HepG2 (cell line): ENCODE measurements around the gene FAM20A. TPM values are rescaled to one million over a fixed set of nuclear protein-coding genes. Genes with fewer than 3 reads are reported as not detected.

Source experiments
- ADNP ChIP-seq: sonication (generic); formaldehyde crosslinking; IDR thresholded peaks from 2 replicates; pipeline ENCODE4 v1.4.0; 2020; ENCODE audit warnings: missing genetic modification reagents
- MYNN ChIP-seq: sonication (generic); formaldehyde crosslinking; IDR thresholded peaks from 2 replicates; pipeline ENCODE4 v1.4.0; 2020; ENCODE audit warnings: mild to moderate bottlenecking, low read depth, missing genetic modification reagents
- PAF1 ChIP-seq: IDR thresholded peaks from 2 replicates; pipeline ENCODE4 v1.6.1; 2016; ENCODE audit warnings: missing genetic modification reagents, missing compliant biosample characterization
- POLR2A ChIP-seq, 2 experiments: IDR thresholded peaks; 2 replicates each; pipeline ENCODE4 v1.6.1; 2011; ENCODE audit warnings: low read depth in 2 of 2, low read length in 2 of 2, mild to moderate bottlenecking in 1 of 2, moderate library complexity in 1 of 2; ENCODE audit not compliant: insufficient read depth in 1 of 2
- SUZ12 ChIP-seq: fragments of 150-350 bp; IDR thresholded peaks from 2 replicates; pipeline ENCODE4 v1.6.1; 2014; ENCODE audit warnings: low read depth, low read length
- ZNF317 ChIP-seq: sonication (generic); formaldehyde crosslinking; IDR thresholded peaks from 2 replicates; pipeline ENCODE4 v1.5.0; 2020; ENCODE audit warnings: mild to moderate bottlenecking, missing genetic modification reagents
- ZNF329 ChIP-seq: sonication (generic); formaldehyde crosslinking; IDR thresholded peaks from 2 replicates; pipeline ENCODE4 v1.9.0; 2021; ENCODE audit warnings: low read depth, mild to moderate bottlenecking, missing genetic modification reagents
- ZNF446 ChIP-seq: sonication (generic); formaldehyde crosslinking; IDR thresholded peaks from 2 replicates; pipeline ENCODE4 v1.5.0; 2020; ENCODE audit warnings: mild to moderate bottlenecking, missing genetic modification reagents
- ZNF546 ChIP-seq: sonication (generic); formaldehyde crosslinking; conservative IDR thresholded peaks from 2 replicates; pipeline ENCODE4 v1.8.1; 2023; ENCODE audit warnings: mild to moderate bottlenecking, missing genetic modification reagents
- ZNF563 ChIP-seq: sonication (generic); formaldehyde crosslinking; IDR thresholded peaks from 2 replicates; pipeline ENCODE4 v1.8.0; 2022; ENCODE audit warnings: mild to moderate bottlenecking, moderate library complexity, missing genetic modification reagents
- ZNF572 ChIP-seq: sonication (generic); formaldehyde crosslinking; IDR thresholded peaks from 2 replicates; pipeline ENCODE4 v1.5.1; 2020; ENCODE audit warnings: mild to moderate bottlenecking, missing genetic modification reagents
- ZNF703 ChIP-seq: sonication (generic); formaldehyde crosslinking; IDR thresholded peaks from 2 replicates; pipeline ENCODE4 v1.5.1; 2020; ENCODE audit warnings: missing genetic modification reagents, mild to moderate bottlenecking, moderate library complexity, borderline replicate concordance
- ZSCAN30 ChIP-seq: sonication (generic); formaldehyde crosslinking; IDR thresholded peaks from 2 replicates; pipeline ENCODE4 v1.5.0; 2020; ENCODE audit warnings: mild to moderate bottlenecking, missing genetic modification reagents
- polyA plus RNA-seq, 8 experiments: library from polyadenylated mRNA; depleted of rRNA in 3 of 8; stranded (reverse) in 7 of 8; unstranded in 1 of 8; fragments of >200 nt; fragmentation: Illumina TruSeq in 4 of 8; extraction: Trizol in 4 of 8; gene quantifications; 2 replicates each; pipeline versions ENCODE4 v1.2.1 to v1.2.3, GENCODE V29; 2011 to 2016; ENCODE audit warnings: low read depth in 4 of 8, missing spikeins in 1 of 8, mixed read lengths in 1 of 8; ENCODE audit not compliant: insufficient read depth in 1 of 8
- total RNA-seq, 5 experiments: library from RNA; depleted of rRNA; stranded (reverse); fragments of >200 nt; fragmentation: Illumina TruSeq; extraction: Trizol; gene quantifications; 2 replicates each; pipeline ENCODE4 v1.2.3, GENCODE V29; 2016; ENCODE audit warnings: low read depth in 1 of 5
- TF ChIP-seq, protein P1 (sequence below): sonication (generic); formaldehyde crosslinking; IDR thresholded peaks from one replicate; pipeline ENCODE4 v1.5.1; 2020; ENCODE audit warnings: mild to moderate bottlenecking, missing genetic modification reagents; ENCODE audit errors: not compliant biosample characterization

The FAM20A gene
- total and polyA plus RNA-seq, 2 of the 13 experiments (the other 11 are each of a cell fraction or from before 2014, with no cell fraction given): 9.3 to 20.7 TPM

DNA sequence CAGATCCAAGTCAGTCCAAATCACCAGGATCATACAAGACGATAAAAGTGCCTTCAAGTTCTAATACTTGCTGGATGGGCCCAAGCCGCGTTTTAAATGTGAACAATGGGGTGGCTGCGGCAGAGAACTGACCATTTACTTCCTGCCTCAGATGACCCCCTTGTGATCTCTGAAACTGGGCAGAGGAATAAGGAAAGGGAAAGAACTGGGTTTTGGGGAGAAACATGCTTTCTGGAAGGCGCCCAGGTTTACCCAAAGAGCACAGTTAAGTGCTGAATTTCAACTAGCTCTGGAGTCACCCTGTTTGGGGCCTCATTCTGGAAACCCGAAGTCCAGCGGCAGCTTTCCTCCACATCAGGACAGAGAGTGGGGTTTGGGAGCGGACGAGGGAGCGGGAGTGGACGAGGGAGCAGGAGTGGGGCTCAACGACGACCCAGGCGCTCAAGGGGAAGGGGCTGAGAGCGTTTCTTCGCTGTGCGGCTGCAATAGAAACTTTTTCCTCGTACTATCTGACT is 1.6 kb downstream of the FAM20A start (continued):
- TF ChIP-seq ZNF572 (CRISPR knock-in tag): peak; percentile 54; the same call in 1 of the 2 replicates
- 0 out of 2 replicates have a peak, but pooled peaks have one; percentile 19 for TF ChIP-seq ZNF446 (CRISPR knock-in tag)
- 0 out of 4 replicates have a peak, but pooled peaks of 1 of the 2 experiments have one; percentile 10 for TF ChIP-seq POLR2A (IDR thresholded peaks at IDR 0.05; ENCODE audit: insufficient read depth in 1 of 2, low read depth in 2 of 2, low read length in 2 of 2)
- TF ChIP-seq, protein P1, sequence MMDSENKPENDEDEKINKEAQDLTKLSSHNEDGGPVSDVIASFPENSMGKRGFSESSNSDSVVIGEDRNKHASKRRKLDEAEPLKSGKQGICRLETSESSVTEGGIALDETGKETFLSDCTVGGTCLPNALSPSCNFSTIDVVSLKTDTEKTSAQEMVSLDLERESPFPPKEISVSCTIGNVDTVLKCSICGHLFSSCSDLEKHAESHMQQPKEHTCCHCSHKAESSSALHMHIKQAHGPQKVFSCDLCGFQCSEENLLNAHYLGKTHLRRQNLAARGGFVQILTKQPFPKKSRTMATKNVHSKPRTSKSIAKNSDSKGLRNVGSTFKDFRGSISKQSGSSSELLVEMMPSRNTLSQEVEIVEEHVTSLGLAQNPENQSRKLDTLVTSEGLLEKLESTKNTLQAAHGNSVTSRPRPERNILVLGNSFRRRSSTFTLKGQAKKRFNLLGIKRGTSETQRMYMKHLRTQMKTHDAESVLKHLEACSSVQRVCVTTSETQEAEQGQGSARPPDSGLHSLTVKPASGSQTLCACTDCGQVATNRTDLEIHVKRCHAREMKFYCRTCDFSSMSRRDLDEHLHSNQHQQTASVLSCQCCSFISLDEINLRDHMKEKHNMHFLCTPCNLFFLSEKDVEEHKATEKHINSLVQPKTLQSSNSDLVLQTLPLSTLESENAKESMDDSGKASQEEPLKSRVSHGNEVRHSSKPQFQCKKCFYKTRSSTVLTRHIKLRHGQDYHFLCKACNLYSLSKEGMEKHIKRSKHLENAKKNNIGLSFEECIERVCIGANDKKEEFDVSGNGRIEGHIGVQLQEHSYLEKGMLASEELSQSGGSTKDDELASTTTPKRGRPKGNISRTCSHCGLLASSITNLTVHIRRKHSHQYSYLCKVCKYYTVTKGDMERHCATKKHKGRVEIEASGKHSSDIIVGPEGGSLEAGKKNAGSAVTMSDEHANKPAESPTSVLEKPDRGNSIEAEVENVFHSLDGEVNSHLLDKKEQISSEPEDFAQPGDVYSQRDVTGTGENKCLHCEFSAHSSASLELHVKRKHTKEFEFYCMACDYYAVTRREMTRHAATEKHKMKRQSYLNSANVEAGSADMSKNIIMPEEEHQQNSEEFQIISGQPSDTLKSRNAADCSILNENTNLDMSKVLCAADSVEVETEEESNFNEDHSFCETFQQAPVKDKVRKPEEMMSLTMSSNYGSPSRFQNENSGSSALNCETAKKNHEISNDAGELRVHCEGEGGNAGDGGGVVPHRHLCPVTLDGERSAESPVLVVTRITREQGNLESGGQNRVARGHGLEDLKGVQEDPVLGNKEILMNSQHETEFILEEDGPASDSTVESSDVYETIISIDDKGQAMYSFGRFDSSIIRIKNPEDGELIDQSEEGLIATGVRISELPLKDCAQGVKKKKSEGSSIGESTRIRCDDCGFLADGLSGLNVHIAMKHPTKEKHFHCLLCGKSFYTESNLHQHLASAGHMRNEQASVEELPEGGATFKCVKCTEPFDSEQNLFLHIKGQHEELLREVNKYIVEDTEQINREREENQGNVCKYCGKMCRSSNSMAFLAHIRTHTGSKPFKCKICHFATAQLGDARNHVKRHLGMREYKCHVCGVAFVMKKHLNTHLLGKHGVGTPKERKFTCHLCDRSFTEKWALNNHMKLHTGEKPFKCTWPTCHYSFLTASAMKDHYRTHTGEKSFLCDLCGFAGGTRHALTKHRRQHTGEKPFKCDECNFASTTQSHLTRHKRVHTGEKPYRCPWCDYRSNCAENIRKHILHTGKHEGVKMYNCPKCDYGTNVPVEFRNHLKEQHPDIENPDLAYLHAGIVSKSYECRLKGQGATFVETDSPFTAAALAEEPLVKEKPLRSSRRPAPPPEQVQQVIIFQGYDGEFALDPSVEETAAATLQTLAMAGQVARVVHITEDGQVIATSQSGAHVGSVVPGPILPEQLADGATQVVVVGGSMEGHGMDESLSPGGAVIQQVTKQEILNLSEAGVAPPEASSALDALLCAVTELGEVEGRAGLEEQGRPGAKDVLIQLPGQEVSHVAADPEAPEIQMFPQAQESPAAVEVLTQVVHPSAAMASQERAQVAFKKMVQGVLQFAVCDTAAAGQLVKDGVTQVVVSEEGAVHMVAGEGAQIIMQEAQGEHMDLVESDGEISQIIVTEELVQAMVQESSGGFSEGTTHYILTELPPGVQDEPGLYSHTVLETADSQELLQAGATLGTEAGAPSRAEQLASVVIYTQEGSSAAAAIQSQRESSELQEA (CRISPR knock-in tag): peak; percentile 5
- peak; percentile 21; the same call in 1 of the 2 replicates for TF ChIP-seq ZNF563 (CRISPR knock-in tag)
- TF ChIP-seq ZNF703 (CRISPR knock-in tag): peak; percentile 37
- 0 out of 2 replicates have a peak, but pooled peaks have one; percentile 13 for TF ChIP-seq MYNN
- TF ChIP-seq ZNF329 (CRISPR knock-in tag): 0 out of 2 replicates have a peak, but pooled peaks have one; percentile 27
- no peak for TF ChIP-seq PAF1 (CRISPR knock-in tag)
- TF ChIP-seq ZNF546 (CRISPR knock-in tag): peak; percentile 57; the same call in 1 of the 2 replicates
- no peak for TF ChIP-seq ZNF317 (CRISPR knock-in tag)
- no peak for TF ChIP-seq ADNP
- 0 out of 2 replicates have a peak, but pooled peaks have one; percentile 6 for TF ChIP-seq ZSCAN30 (CRISPR knock-in tag)
- no peak for TF ChIP-seq SUZ12
- TF ChIP-seq, all 625 proteins: peak for 27
